ENCODE data around the gene PTPN18.

PTPN18 gene

DNA sequence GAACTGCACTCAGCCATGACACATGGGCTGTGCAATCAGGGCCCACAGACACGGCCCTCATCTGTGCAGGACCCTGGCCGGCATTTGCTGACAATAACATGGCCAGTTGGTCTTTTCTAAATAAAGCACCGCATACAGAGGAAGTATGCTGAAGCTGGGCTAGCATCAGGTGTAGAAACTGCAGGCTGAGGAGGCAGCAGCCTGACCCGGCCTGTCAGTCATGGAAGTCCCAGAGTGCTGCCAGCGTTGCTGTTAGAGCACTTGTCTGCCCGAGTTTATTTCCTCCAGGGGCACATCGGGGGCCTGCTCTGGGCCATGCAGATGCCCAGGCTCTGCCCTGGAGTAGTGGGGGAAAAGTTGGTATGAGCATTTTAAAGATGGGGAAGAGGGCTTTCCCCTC lies 4.1 kb upstream of the PTPN18 start:
- Histone ChIP-seq H3K27ac (ENCODE audit: low read depth, low read length) (no peak overlapping the region), H3K4me3 (ENCODE audit: low read depth, low read length) (no peak overlapping the region), H3K36me3 (ENCODE audit: control insufficient read depth, insufficient read depth, low read length) (peaks cover 18% of the 10 kb centered on the region), H3K9ac (ENCODE audit: low read depth, low read length) (no peak overlapping the region), H3K9me3 (ENCODE audit: control insufficient read depth, insufficient read depth, low read length) (no peaks in the 10 kb centered on the region), H3K27me3 (ENCODE audit: control insufficient read depth, insufficient read depth, low read length) (peaks cover 34% of the 10 kb centered on the region), H3K4me1 (ENCODE audit: control insufficient read depth, insufficient read depth, low read length) (no peaks in the 10 kb centered on the region)

DNA sequence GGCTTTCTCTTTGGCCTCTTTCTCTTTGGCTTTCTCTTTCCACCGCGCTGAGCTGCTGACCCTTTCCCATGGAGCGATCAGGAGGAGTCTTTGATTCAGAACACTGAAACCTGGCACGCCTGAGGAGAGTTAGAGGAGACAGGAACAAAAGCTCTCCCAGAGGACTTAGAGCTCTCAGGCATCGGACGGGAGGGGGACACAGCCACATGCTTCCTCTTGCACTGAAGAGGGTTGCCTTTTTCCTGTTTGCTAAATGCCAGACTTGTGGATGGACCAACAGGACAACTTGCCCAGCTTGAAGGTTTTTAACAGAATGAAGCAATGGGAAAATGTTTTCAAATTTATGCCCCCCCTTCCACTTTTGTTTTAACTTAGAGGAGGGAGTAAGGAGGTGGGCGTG lies 3.6 kb upstream of the PTPN18 start:
- Histone ChIP-seq H3K27ac (ENCODE audit: low read depth, low read length) (no peak overlapping the region), H3K9me3 (ENCODE audit: control insufficient read depth, insufficient read depth, low read length) (no peaks in the 10 kb centered on the region), H3K4me3 (ENCODE audit: low read depth, low read length) (no peak overlapping the region), H3K27me3 (ENCODE audit: control insufficient read depth, insufficient read depth, low read length) (peaks cover 39% of the 10 kb centered on the region), H3K4me1 (ENCODE audit: control insufficient read depth, insufficient read depth, low read length) (no peaks in the 10 kb centered on the region), H3K9ac (ENCODE audit: low read depth, low read length) (no peak overlapping the region), H3K36me3 (ENCODE audit: control insufficient read depth, insufficient read depth, low read length) (peaks cover 13% of the 10 kb centered on the region)

DNA sequence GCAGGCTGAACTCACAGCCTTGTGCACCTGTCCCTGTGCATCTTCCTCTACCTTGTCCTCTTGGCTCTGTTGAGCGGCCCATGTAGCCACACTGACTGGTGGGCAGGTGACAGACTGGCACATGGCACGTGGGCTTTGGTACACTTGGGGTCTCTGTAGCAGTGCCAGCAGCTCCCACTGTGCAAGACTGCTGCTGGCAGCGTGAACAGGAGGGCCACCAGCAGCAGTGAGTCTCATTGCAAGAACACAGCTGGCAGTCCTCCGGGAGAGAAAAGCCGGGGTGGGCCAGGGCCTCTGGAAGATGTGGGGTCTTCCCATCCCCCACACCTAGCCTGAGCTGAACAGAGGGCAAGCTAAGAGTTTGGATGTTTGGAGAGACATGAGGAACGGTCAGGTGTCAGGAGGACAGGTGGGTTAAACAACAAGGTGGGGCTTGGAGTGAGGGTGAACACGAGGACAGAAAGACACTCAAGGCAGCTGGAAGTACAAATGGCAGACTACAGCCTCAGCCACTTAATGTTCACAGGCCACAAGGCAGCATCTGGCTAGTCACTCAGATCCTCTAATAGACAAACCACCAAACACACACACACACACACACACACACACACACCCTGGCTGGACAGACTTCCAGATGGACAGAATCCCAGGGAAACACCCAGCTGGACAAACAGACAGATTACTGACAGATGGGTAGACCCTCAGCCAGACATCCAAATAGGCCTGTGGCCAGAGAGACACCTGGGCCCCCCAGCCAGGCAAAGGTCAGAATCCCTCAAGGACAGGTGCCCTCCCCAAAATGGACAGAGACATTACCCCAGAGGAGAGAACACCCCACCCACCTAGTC lies 2.3 kb upstream of the PTPN18 start:
- no peak overlapping the region for H3K9ac ChIP-seq (ENCODE audit: low read depth, low read length)
- H3K4me3 ChIP-seq (ENCODE audit: low read depth, low read length): no peak overlapping the region
- H3K9me3 ChIP-seq (ENCODE audit: control insufficient read depth, insufficient read depth, low read length): no peaks in the 10 kb centered on the region
- no peak overlapping the region for H3K27ac ChIP-seq (ENCODE audit: low read depth, low read length)
- no peaks in the 10 kb centered on the region for H3K4me1 ChIP-seq (ENCODE audit: control insufficient read depth, insufficient read depth, low read length)
- peaks cover under 1% of the 10 kb centered on the region; the same call in 1 of the 2 replicates for H3K36me3 ChIP-seq (ENCODE audit: control insufficient read depth, insufficient read depth, low read length)
- H3K27me3 ChIP-seq (ENCODE audit: control insufficient read depth, insufficient read depth, low read length): peaks cover 40% of the 10 kb centered on the region

DNA sequence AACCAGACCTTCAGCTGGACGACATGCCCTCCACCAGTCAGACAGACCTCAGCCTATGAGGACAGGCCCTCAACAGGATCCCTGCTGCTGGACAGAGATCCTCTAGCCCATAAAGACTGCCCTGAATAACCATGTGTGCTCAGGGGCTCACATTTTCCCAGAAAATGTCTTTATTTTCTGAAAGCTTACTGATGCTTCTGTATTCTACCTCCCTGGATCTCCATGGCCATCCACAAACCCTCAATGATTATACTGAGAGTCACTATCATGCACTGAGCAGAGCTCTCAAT lies 1.8 kb upstream of the PTPN18 start:
- peaks cover 40% of the 10 kb centered on the region for H3K27me3 ChIP-seq (ENCODE audit: control insufficient read depth, insufficient read depth, low read length)
- no peaks in the 10 kb centered on the region for H3K36me3 ChIP-seq (ENCODE audit: control insufficient read depth, insufficient read depth, low read length)
- no peak overlapping the region for H3K9ac ChIP-seq (ENCODE audit: low read depth, low read length)
- no peak overlapping the region for H3K27ac ChIP-seq (ENCODE audit: low read depth, low read length)
- H3K9me3 ChIP-seq (ENCODE audit: control insufficient read depth, insufficient read depth, low read length): no peaks in the 10 kb centered on the region
- H3K4me1 ChIP-seq (ENCODE audit: control insufficient read depth, insufficient read depth, low read length): no peaks in the 10 kb centered on the region
- H3K4me3 ChIP-seq (ENCODE audit: low read depth, low read length): no peak overlapping the region

DNA sequence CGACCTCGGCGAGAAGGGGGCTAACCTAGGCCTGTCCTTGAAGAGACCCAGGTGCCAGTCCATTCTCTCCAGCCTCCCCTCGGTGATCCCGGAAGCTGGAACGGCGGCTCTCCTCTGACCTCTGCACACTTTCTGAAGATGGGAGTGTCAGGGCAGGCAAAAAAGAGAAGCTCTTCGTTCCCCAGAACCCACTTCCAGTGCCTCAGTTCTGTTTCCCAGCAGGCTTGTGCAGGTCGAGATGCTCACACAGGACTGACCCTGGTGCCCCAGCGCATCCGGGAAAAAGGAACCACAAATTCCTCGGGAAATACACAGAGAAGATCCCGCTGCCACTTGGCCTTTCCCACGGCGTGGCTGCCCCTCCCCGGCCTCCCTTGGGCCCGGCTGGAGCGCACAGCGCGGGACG lies 681 bp upstream of the PTPN18 start:
- no peaks in the 10 kb centered on the region for H3K4me1 ChIP-seq (ENCODE audit: control insufficient read depth, insufficient read depth, low read length)
- H3K27ac ChIP-seq (ENCODE audit: low read depth, low read length): no peak overlapping the region
- peaks cover 40% of the 10 kb centered on the region for H3K27me3 ChIP-seq (ENCODE audit: control insufficient read depth, insufficient read depth, low read length)
- H3K36me3 ChIP-seq (ENCODE audit: control insufficient read depth, insufficient read depth, low read length): no peaks in the 10 kb centered on the region
- no peaks in the 10 kb centered on the region for H3K9me3 ChIP-seq (ENCODE audit: control insufficient read depth, insufficient read depth, low read length)
- H3K9ac ChIP-seq (ENCODE audit: low read depth, low read length): no peak overlapping the region
- peak overlapping the region; percentile 73 for H3K4me3 ChIP-seq (ENCODE audit: low read depth, low read length)

- Histone ChIP-seq H3K27ac (ENCODE audit: low read depth, low read length) (no peak overlapping the region), H3K36me3 (ENCODE audit: control insufficient read depth, insufficient read depth, low read length) (no peaks in the 10 kb centered on the region), H3K4me3 (ENCODE audit: low read depth, low read length) (no peak overlapping the region), H3K9me3 (ENCODE audit: control insufficient read depth, insufficient read depth, low read length) (no peaks in the 10 kb centered on the region), H3K4me1 (ENCODE audit: control insufficient read depth, insufficient read depth, low read length) (no peaks in the 10 kb centered on the region), H3K27me3 (ENCODE audit: control insufficient read depth, insufficient read depth, low read length) (peaks cover 40% of the 10 kb centered on the region), H3K9ac (ENCODE audit: low read depth, low read length) (no peak overlapping the region)
Measured at GRCh38 chr2:130357864-130358263, 2.0 kb downstream of the PTPN18 start.

DNA sequence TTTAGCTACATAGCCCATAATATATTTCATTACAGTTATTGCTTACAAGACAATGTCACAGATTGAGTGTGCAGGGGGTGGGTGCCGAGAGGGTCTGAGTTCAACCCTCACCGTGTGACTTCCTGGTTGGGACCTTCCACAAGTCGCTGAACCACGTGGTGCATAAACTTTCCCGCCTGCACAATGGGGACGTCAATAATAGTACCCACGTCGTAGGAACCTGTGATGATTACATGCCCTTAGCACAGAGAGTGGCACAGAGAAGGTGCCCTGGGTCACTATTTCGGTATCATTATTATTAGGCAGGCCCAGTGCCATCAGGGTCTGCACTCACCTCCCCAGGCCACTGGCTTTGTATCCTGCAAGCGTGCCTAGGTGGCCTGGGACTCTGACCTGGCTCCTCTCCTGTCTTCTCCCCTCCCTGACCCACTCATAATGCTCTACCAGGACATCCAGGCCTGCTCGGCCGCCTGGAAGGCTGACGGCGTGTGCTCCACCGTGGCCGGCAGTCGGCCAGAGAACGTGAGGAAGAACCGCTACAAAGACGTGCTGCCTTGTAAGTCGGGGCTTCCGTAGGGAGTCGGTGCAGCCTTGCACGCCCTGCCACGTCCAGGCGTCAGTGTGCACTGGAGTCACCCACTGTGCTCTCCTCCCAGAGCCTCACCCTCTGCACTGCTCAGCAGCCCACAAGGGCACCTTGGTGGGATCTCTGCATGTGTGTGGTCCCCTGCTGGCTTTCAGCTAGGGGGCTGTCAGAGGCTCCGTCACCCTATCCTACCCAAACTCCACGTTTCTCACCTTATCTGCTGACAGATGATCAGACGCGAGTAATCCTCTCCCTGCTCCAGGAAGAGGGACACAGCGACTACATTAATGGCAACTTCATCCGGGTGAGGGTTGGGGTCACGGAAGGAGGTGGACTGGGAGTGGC lies 2.8 kb downstream of the PTPN18 start:
- H3K9me3 ChIP-seq (ENCODE audit: control insufficient read depth, insufficient read depth, low read length): no peaks in the 10 kb centered on the region
- H3K4me3 ChIP-seq (ENCODE audit: low read depth, low read length): no peak overlapping the region
- no peak overlapping the region for H3K9ac ChIP-seq (ENCODE audit: low read depth, low read length)
- no peaks in the 10 kb centered on the region for H3K4me1 ChIP-seq (ENCODE audit: control insufficient read depth, insufficient read depth, low read length)
- H3K27me3 ChIP-seq (ENCODE audit: control insufficient read depth, insufficient read depth, low read length): peaks cover 36% of the 10 kb centered on the region
- no peaks in the 10 kb centered on the region for H3K36me3 ChIP-seq (ENCODE audit: control insufficient read depth, insufficient read depth, low read length)
- no peak overlapping the region for H3K27ac ChIP-seq (ENCODE audit: low read depth, low read length)

DNA sequence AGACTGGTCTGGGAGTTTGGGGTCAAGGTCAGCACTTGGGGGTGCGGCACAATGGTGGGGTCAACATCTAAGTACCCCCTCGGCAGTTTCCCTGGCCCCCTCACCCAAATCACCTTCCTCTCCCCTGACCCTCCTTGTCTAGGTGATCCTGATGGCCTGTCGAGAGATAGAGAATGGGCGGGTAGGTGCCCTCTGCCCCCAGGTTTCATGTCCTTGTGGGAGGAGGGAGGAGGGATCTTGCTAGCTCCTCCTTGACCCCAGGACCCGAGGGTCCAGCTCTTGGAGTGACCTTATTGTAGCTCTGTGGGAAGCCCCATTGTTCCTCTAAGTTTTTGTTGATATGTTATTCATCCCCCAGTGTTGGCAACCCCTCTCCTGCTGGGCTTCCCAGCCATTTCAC lies 3.6 kb downstream of the PTPN18 start:
- no peaks in the 10 kb centered on the region for H3K4me1 ChIP-seq (ENCODE audit: control insufficient read depth, insufficient read depth, low read length)
- H3K36me3 ChIP-seq (ENCODE audit: control insufficient read depth, insufficient read depth, low read length): no peaks in the 10 kb centered on the region
- no peak overlapping the region for H3K4me3 ChIP-seq (ENCODE audit: low read depth, low read length)
- H3K9ac ChIP-seq (ENCODE audit: low read depth, low read length): no peak overlapping the region
- H3K27me3 ChIP-seq (ENCODE audit: control insufficient read depth, insufficient read depth, low read length): peaks cover 29% of the 10 kb centered on the region
- H3K9me3 ChIP-seq (ENCODE audit: control insufficient read depth, insufficient read depth, low read length): no peaks in the 10 kb centered on the region
- H3K27ac ChIP-seq (ENCODE audit: low read depth, low read length): no peak overlapping the region

DNA sequence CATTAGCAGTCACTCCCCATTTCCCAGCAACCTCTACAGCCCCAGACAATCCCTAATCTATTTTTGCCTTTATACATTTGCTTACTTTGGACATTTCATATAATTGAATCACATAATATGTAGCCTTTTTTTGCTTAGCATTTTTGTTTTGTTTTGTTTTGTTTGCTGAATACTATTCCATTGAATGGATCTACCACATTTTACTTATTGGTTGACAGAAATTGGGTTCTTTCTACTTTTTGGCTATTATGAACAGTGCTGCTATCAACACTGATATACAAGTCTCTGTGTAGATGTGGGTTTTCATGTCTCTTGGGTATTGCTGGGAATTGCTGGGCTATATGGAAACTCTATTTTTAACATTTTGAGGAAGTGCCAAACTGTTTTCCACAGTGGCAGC lies 7.6 kb downstream of the PTPN18 start:
- H3K9ac ChIP-seq (ENCODE audit: low read depth, low read length): no peak overlapping the region
- H3K9me3 ChIP-seq (ENCODE audit: control insufficient read depth, insufficient read depth, low read length): no peaks in the 10 kb centered on the region
- 0 out of 2 replicates have a peak, but pooled peaks cover under 1% of the 10 kb centered on the region for H3K4me1 ChIP-seq (ENCODE audit: control insufficient read depth, insufficient read depth, low read length)
- no peaks in the 10 kb centered on the region for H3K36me3 ChIP-seq (ENCODE audit: control insufficient read depth, insufficient read depth, low read length)
- no peaks in the 10 kb centered on the region for H3K27me3 ChIP-seq (ENCODE audit: control insufficient read depth, insufficient read depth, low read length)
- no peak overlapping the region for H3K27ac ChIP-seq (ENCODE audit: low read depth, low read length)
- H3K4me3 ChIP-seq (ENCODE audit: low read depth, low read length): no peak overlapping the region

GRCh38 chr2:130365075-130365474 lies 9.2 kb downstream of the PTPN18 start:
- peaks cover 13% of the 10 kb centered on the region for H3K4me1 ChIP-seq (ENCODE audit: control insufficient read depth, insufficient read depth, low read length)
- no peaks in the 10 kb centered on the region for H3K9me3 ChIP-seq (ENCODE audit: control insufficient read depth, insufficient read depth, low read length)
- no peaks in the 10 kb centered on the region for H3K36me3 ChIP-seq (ENCODE audit: control insufficient read depth, insufficient read depth, low read length)
- no peaks in the 10 kb centered on the region for H3K27me3 ChIP-seq (ENCODE audit: control insufficient read depth, insufficient read depth, low read length)
- H3K27ac ChIP-seq (ENCODE audit: low read depth, low read length): no peak overlapping the region
- no peak overlapping the region for H3K9ac ChIP-seq (ENCODE audit: low read depth, low read length)
- no peak overlapping the region for H3K4me3 ChIP-seq (ENCODE audit: low read depth, low read length)

GRCh38 chr2:130365963-130366362 lies 10.1 kb downstream of the PTPN18 start:
- H3K27ac ChIP-seq (ENCODE audit: low read depth, low read length): no peak overlapping the region
- H3K9ac ChIP-seq (ENCODE audit: low read depth, low read length): no peak overlapping the region

More at GRCh38 chr2:130365963-130366362, 10.1 kb downstream of the PTPN18 start:
- no peaks in the 10 kb centered on the region for H3K9me3 ChIP-seq (ENCODE audit: control insufficient read depth, insufficient read depth, low read length)
- no peak overlapping the region for H3K4me3 ChIP-seq (ENCODE audit: low read depth, low read length)
- no peaks in the 10 kb centered on the region for H3K36me3 ChIP-seq (ENCODE audit: control insufficient read depth, insufficient read depth, low read length)
- H3K27me3 ChIP-seq (ENCODE audit: control insufficient read depth, insufficient read depth, low read length): no peaks in the 10 kb centered on the region
- H3K4me1 ChIP-seq (ENCODE audit: control insufficient read depth, insufficient read depth, low read length): peaks cover 13% of the 10 kb centered on the region

All from HUES48 (cell line).